ENCODE data around the gene THOC3.
"Not testable (repeated sequence)": the region's sequence is repeated elsewhere in the genome, so short reads cannot be mapped to it uniquely, and the experiment has no call there.

Gene THOC3

GRCh38 chr5:175940632-175941031 is 27.5 kb downstream of the THOC3 start:
- DNase-seq (ENCODE audit: low read depth in 2 of 2) = not testable (repeated sequence)

- DNase-seq (ENCODE audit: low read depth in 2 of 2) = not testable (repeated sequence)
Observed at GRCh38 chr5:175938489-175938888, 29.6 kb downstream of the THOC3 start.

- DNase-seq (ENCODE audit: low read depth in 2 of 2) = not testable (repeated sequence)
Observed at GRCh38 chr5:175928752-175929151, 39.4 kb downstream of the THOC3 start.

- DNase-seq (ENCODE audit: low read depth in 2 of 2) = not testable (repeated sequence)
Observed at GRCh38 chr5:175925106-175925505, 43.0 kb downstream of the THOC3 start.

GRCh38 chr5:175922192-175922885 is 45.8 kb downstream of the THOC3 start:
- DNase-seq (ENCODE audit: low read depth in 2 of 2) = no peak

- DNase-seq (ENCODE audit: low read depth in 2 of 2) = no peak
Observed at GRCh38 chr5:175921061-175921730, 46.9 kb downstream of the THOC3 start.

GRCh38 chr5:175920231-175920811 is 47.8 kb downstream of the THOC3 start:
- DNase-seq (ENCODE audit: low read depth in 2 of 2) = no peak

GRCh38 chr5:175915066-175916037 is 52.8 kb downstream of the THOC3 start:
- not testable (repeated sequence) for DNase-seq (ENCODE audit: low read depth in 2 of 2)

GRCh38 chr5:175913835-175914672 is 54.1 kb downstream of the THOC3 start:
- DNase-seq (ENCODE audit: low read depth in 2 of 2) = not testable (repeated sequence)

- not testable (repeated sequence) for DNase-seq (ENCODE audit: low read depth in 2 of 2)
Observed at GRCh38 chr5:175910072-175910471, 58.0 kb downstream of the THOC3 start.

Data from stimulated activated CD4-positive, alpha-beta T cell treated with anti-CD3 and anti-CD28 coated beads, Interleukin-1b, Interleukin-23, amount 100 ng/mL, for 4 hours (primary cell).